Spleen (tissue), 11 donors: Measurements from ENCODE around the gene PLEKHF1. TPM values are rescaled to one million over a fixed set of nuclear protein-coding genes. Genes with fewer than 3 reads are reported as not detected.
A peak's percentile ranks its signal among the peaks of the same experiment; 100 is the strongest.

ENCODE experiments used
- DNase-seq: peaks from one replicate; pipeline ENCODE4 v3.0.0-alpha.2; 2020
- H3K27ac ChIP-seq, 8 donors: fragments of 200-600 bp; sonication (generic) in 7 of 8; 1 replicate in 4 of 8; 2 replicates in 4 of 8; pipeline versions ENCODE4 v1.5.0 to v1.8.0; 2016 to 2021; ENCODE audit warnings: inconsistent platforms in 4 of 8, mild to moderate bottlenecking in 4 of 8, moderate library complexity in 1 of 8
- H3K27me3 ChIP-seq, 7 donors: fragments of 200-600 bp; sonication (generic) in 6 of 7; replicated peaks in 1 of 7; 1 replicate in 4 of 7; 2 replicates in 3 of 7; pipeline versions ENCODE4 v1.5.0 to v1.8.0; 2016 to 2021; ENCODE audit warnings: inconsistent platforms in 3 of 7, mild to moderate bottlenecking in 1 of 7
- H3K36me3 ChIP-seq, 6 donors: fragments of 200-600 bp; sonication (generic) in 5 of 6; 1 replicate in 4 of 6; 2 replicates in 2 of 6; pipeline versions ENCODE4 v1.5.0 to v1.8.0; 2016 to 2021; ENCODE audit warnings: inconsistent platforms in 2 of 6
- H3K4me1 ChIP-seq, 6 donors: fragments of 200-600 bp; sonication (generic) in 5 of 6; 1 replicate in 3 of 6; 2 replicates in 3 of 6; pipeline versions ENCODE4 v1.5.0 to v1.8.0; 2016 to 2021; ENCODE audit warnings: inconsistent platforms in 3 of 6
- H3K4me3 ChIP-seq, 8 donors: fragments of 200-600 bp; sonication (generic) in 7 of 8; 1 replicate in 4 of 8; 2 replicates in 4 of 8; pipeline versions ENCODE4 v1.5.0 to v1.8.0; 2016 to 2021; ENCODE audit warnings: inconsistent platforms in 4 of 8, mild to moderate bottlenecking in 4 of 8, moderate library complexity in 2 of 8
- H3K9me3 ChIP-seq, 8 donors: fragments of 200-600 bp; sonication (generic) in 7 of 8; 1 replicate in 4 of 8; 2 replicates in 4 of 8; pipeline versions ENCODE4 v1.5.0 to v1.8.0; 2016 to 2021; ENCODE audit warnings: inconsistent platforms in 4 of 8
- CTCF ChIP-seq, 11 experiments: fragments of 200-600 bp in 7 of 11; fragments of 450-650 bp in 4 of 11; sonication (generic) in 4 of 11; IDR thresholded peaks in 8 of 11; conservative IDR thresholded peaks in 3 of 11; 1 replicate in 7 of 11; 2 replicates in 4 of 11; pipeline versions ENCODE4 v1.4.0 to v1.8.0; 2016 to 2021; ENCODE audit warnings: antibody characterized with exemption in 11 of 11, inconsistent platforms in 4 of 11, mild to moderate bottlenecking in 1 of 11
- POLR2A ChIP-seq, 3 donors: fragments of 450-650 bp; IDR thresholded peaks; one replicate each; pipeline ENCODE4 v1.5.1; 2017; ENCODE audit warnings: antibody characterized with exemption in 3 of 3, mild to moderate bottlenecking in 1 of 3
- POLR2AphosphoS5 ChIP-seq, 3 donors: sonication (generic); formaldehyde crosslinking; IDR thresholded peaks; one replicate each; pipeline ENCODE4 v1.5.1; 2017; ENCODE audit warnings: antibody characterized with exemption in 3 of 3
- WGBS, 5 donors: extraction: QIAGEN DNeasy Blood & Tissue Kit in 3 of 5; methylation state at CpG; one replicate each; pipeline versions ENCODE4 v1.1.5 to v1.1.7; 2013 to 2018; 5-methylcytosine and 5-hydroxymethylcytosine counted together
- intact Hi-C: fragments of 100-400 bp; cut with DNase I; formaldehyde crosslinking; loops from one replicate; pipeline ENCODE4 v1.15.0; 2023; ENCODE audit warnings: low total_unique reads
- polyA plus RNA-seq, 3 donors: library from polyadenylated mRNA; stranded (reverse); fragments of 200-250 nt; gene quantifications; one replicate each; pipeline ENCODE4 v1.2.1, GENCODE V29; 2013
- total RNA-seq, 7 donors: library from RNA; depleted of rRNA in 3 of 7; stranded (reverse); fragments of >200 nt in 3 of 7; fragmentation: NEBNext Ultra II Directional in 4 of 7; extraction: Animal tissue kit (Norgen Biotek cat#: 25700) in 4 of 7; gene quantifications; one replicate each; pipeline versions ENCODE4 v1.1.0 to v1.2.1, GENCODE V29; 2016 to 2021
- donor health status: healthy with polysubstance abuse.
- donor health status: DM: no; HTN: no; CAD: no; lungs with moderate emphysema.
- donor health status: DM: no; HTN: no; CAD: no.
- donor health status: Bipolar disorder and iron deficiency.
- donor health status: healthy.
- donor health status: DM: no; HTN: no; CAD: no.
- donor health status: DM: yes; HTN: yes; CAD: no.

PLEKHF1 gene
- total and polyA plus RNA-seq, 10 donors, result 9.7 to 28.0 (median 18.2) TPM

DNA sequence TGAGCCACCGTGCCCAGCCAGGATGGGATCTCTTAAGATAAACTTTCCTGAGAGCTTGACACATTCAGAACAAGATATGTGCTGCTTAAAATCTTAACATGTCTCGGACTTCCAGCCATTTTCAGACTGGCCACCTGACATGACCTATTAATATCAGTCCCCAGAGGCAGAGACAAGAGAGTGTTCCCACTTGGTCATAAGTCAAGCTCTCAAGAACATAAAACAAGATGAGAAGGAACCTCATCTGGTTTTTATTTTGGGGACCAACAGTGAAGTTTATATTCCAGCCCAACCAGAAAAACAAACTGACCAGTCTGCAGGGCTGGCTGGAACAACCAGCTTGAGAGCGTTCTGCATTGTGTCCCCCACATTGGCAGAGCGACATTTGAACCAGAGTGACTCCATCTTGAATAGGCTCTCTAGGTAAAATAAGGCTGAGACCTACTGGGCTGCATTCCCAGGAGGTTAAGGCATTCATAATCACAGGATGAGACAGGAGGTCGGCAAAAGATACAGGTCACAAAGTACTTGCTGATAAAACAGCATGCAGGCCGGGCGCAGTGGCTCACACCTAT, 21.8 kb upstream of the PLEKHF1 start:
- H3K9me3 ChIP-seq, result no peaks in the 10 kb centered on the region
- peaks cover 0 to 18% (median 14%) of the 10 kb centered on the region in 6 donors for H3K4me1 ChIP-seq
- 80 to 93% (median 89%) methylated on average over 6 to 7 of the region's 7 CpGs for WGBS, 5 donors
- TF ChIP-seq POLR2AphosphoS5 (IDR thresholded peaks at IDR 0.05) (no peak), POLR2A (IDR thresholded peaks at IDR 0.05) (no peak), CTCF (IDR thresholded peaks at IDR 0.05 in 8 of 11, conservative IDR thresholded peaks at IDR 0.05 in 3 of 11) (no peak)
- no peak overlapping the region for H3K27ac ChIP-seq
- peaks cover 0 to 3% (median 0%) of the 10 kb centered on the region in 7 donors for H3K27me3 ChIP-seq
- intact Hi-C loops, result no loop called here
- no peaks in the 10 kb centered on the region for H3K36me3 ChIP-seq
- DNase-seq, result peak; percentile 11
- H3K4me3 ChIP-seq, result no peak overlapping the region

DNA sequence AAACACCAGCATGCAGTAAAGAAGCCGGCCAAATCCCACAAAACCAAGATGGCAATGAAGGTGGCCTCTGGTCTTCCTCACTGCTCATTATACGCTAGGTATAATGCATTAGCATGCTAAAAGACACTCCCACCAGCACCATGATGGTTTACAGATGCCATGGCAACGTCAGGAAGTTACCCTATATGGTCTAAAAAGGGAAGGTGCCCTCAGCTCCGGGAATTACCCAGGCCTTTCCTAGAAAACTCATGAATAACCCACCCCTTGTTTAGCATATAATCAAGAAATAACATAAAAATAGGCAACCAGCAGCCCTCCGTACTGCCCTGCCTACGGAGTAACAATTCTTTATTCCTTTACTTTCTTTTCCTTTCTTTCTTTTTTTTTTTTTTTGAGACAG, 21.1 kb upstream of the PLEKHF1 start:
- Histone ChIP-seq H3K9me3 (no peaks in the 10 kb centered on the region), H3K4me1 (peaks cover 0 to 18% (median 14%) of the 10 kb centered on the region in 6 donors), H3K36me3 (no peaks in the 10 kb centered on the region), H3K27ac (no peak overlapping the region), H3K27me3 (peaks cover 0 to 3% (median 0%) of the 10 kb centered on the region in 7 donors), H3K4me3 (no peak overlapping the region)
- TF ChIP-seq POLR2A (IDR thresholded peaks at IDR 0.05) (no peak), CTCF (IDR thresholded peaks at IDR 0.05 in 8 of 11, conservative IDR thresholded peaks at IDR 0.05 in 3 of 11) (no peak), POLR2AphosphoS5 (IDR thresholded peaks at IDR 0.05) (no peak)
- 79 to 90% (median 85%) methylated on average over 6 of the region's 6 CpGs for WGBS, 5 donors
- intact Hi-C loops, result no loop called here
- no peak for DNase-seq

GRCh38 chr19:29645491-29645867, 19.8 kb upstream of the PLEKHF1 start:
- Histone ChIP-seq H3K4me3 (no peak overlapping the region), H3K27ac (peak overlapping the region in 1 of 8 donors; percentile 23), H3K4me1 (peaks cover 0 to 18% (median 14%) of the 10 kb centered on the region in 6 donors), H3K27me3 (peaks cover 0 to 3% (median 0%) of the 10 kb centered on the region in 7 donors), H3K36me3 (no peaks in the 10 kb centered on the region), H3K9me3 (no peaks in the 10 kb centered on the region)
- no peak for DNase-seq
- intact Hi-C loops, result no loop called here
- WGBS, 5 donors, result 43 to 62% (median 53%) methylated on average over 5 of the region's 5 CpGs
- TF ChIP-seq POLR2AphosphoS5 (IDR thresholded peaks at IDR 0.05) (no peak), CTCF (IDR thresholded peaks at IDR 0.05 in 8 of 11, conservative IDR thresholded peaks at IDR 0.05 in 3 of 11) (no peak), POLR2A (IDR thresholded peaks at IDR 0.05) (no peak)

DNA sequence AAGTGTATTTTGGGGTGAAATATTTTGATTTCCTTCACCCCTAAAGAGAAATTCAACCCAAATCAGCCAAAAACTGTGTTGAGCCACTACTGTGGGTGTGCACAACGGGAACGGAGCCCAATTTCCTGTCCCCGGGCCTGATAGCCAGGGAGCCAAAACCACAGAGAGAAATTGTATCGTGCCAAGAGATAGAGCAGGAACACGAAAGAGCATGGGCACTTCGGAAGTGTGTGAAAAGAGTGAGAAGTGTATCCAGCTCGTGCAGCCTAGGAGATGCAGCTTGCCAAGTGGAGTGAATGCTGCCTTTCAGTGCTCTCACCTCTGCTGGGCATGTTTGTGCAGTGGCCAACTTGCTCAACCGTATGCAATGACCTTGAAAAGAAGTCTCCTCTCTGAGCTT, 19.4 kb upstream of the PLEKHF1 start:
- H3K27me3 ChIP-seq, result peaks cover 0 to 3% (median 0%) of the 10 kb centered on the region in 7 donors
- WGBS, 5 donors, result 2 to 9% (median 4%) methylated on average over 8 of the region's 8 CpGs
- no peak overlapping the region for H3K4me3 ChIP-seq
- no peaks in the 10 kb centered on the region for H3K36me3 ChIP-seq
- TF ChIP-seq POLR2AphosphoS5 (IDR thresholded peaks at IDR 0.05), result peak in 2 of 3 donors; percentile 15 to 30
- TF ChIP-seq CTCF (IDR thresholded peaks at IDR 0.05 in 8 of 11, conservative IDR thresholded peaks at IDR 0.05 in 3 of 11), result no peak
- no peak for TF ChIP-seq POLR2A (IDR thresholded peaks at IDR 0.05)
- no peaks in the 10 kb centered on the region for H3K9me3 ChIP-seq
- peak overlapping the region in 3 of 8 donors; percentile 23 to 57 (median 25) for H3K27ac ChIP-seq
- DNase-seq, result peak; percentile 64
- H3K4me1 ChIP-seq, result peaks cover 0 to 18% (median 14%) of the 10 kb centered on the region in 6 donors
- intact Hi-C loops, result no loop called here
